H9 (cell line): ENCODE data around the gene UPF2. TPM values are rescaled to one million over a fixed set of nuclear protein-coding genes. Genes with fewer than 3 reads are reported as not detected.

Experiments
- DNase-seq: peaks from one replicate; pipeline ENCODE4 v3.0.0-alpha.2; 2017
- H2AFZ ChIP-seq: one replicate; pipeline ENCODE4 v1.6.1; 2013; ENCODE audit warnings: mild to moderate bottlenecking, low read length, control low read depth, moderate library complexity
- H2AK5ac ChIP-seq: 2 replicates; pipeline ENCODE4 v1.6.1; 2013; ENCODE audit warnings: low read length, control low read depth, mixed read lengths; ENCODE audit not compliant: insufficient read length
- H2BK120ac ChIP-seq: one replicate; pipeline ENCODE4 v1.6.1; 2013; ENCODE audit warnings: low read depth, mild to moderate bottlenecking, low read length, control low read depth, inconsistent platforms; ENCODE audit not compliant: poor library complexity, severe bottlenecking
- H2BK12ac ChIP-seq: 2 replicates; pipeline ENCODE4 v1.6.1; 2013; ENCODE audit warnings: low read length, control low read depth, mixed read lengths, low read depth; ENCODE audit not compliant: insufficient read length
- H2BK15ac ChIP-seq: 2 replicates; pipeline ENCODE4 v1.6.1; 2013; ENCODE audit warnings: low read depth, low read length, control low read depth
- H2BK20ac ChIP-seq: one replicate; pipeline ENCODE4 v1.6.1; 2013; ENCODE audit warnings: low read depth, mild to moderate bottlenecking, low read length, control low read depth, inconsistent platforms; ENCODE audit not compliant: poor library complexity, severe bottlenecking
- H2BK5ac ChIP-seq: 2 replicates; pipeline ENCODE4 v1.6.1; 2013; ENCODE audit warnings: low read length, control low read depth, mixed read lengths; ENCODE audit not compliant: insufficient read length
- H3K14ac ChIP-seq: 2 replicates; pipeline ENCODE4 v1.6.1; 2013; ENCODE audit warnings: low read length, control low read depth; ENCODE audit not compliant: insufficient read depth
- H3K18ac ChIP-seq: 2 replicates; pipeline ENCODE4 v1.6.1; 2013; ENCODE audit warnings: low read depth, mild to moderate bottlenecking, mixed read lengths, low read length, control low read depth; ENCODE audit not compliant: insufficient read length
- H3K23ac ChIP-seq: 2 replicates; pipeline ENCODE4 v1.6.1; 2013; ENCODE audit warnings: low read length, control low read depth, mixed read lengths, low read depth; ENCODE audit not compliant: insufficient read length
- H3K23me2 ChIP-seq: 2 replicates; pipeline ENCODE4 v1.6.1; 2013; ENCODE audit warnings: low read depth, mild to moderate bottlenecking, mixed read lengths, low read length, control low read depth; ENCODE audit not compliant: insufficient read length, poor library complexity, severe bottlenecking
- H3K27ac ChIP-seq: 2 replicates; pipeline ENCODE4 v1.5.1; 2013; ENCODE audit warnings: low read length, control low read depth, mixed read lengths, low read depth; ENCODE audit not compliant: insufficient read length
- H3K27me3 ChIP-seq: 2 replicates; pipeline ENCODE4 v1.6.1; 2013; ENCODE audit warnings: low read length, control low read depth, inconsistent platforms; ENCODE audit not compliant: insufficient read depth
- H3K4ac ChIP-seq: 2 replicates; pipeline ENCODE4 v1.6.1; 2013; ENCODE audit warnings: low read depth, mild to moderate bottlenecking, control low read depth, inconsistent platforms, low read length, moderate library complexity
- H3K4me1 ChIP-seq: 2 replicates; pipeline ENCODE4 v1.6.1; 2013; ENCODE audit warnings: low read length, control low read depth, inconsistent platforms; ENCODE audit not compliant: insufficient read depth
- H3K4me2 ChIP-seq: 2 replicates; pipeline ENCODE4 v1.6.1; 2013; ENCODE audit warnings: low read length, control low read depth, mixed read lengths; ENCODE audit not compliant: insufficient read length, insufficient read depth
- H3K56ac ChIP-seq: 2 replicates; pipeline ENCODE4 v1.6.1; 2013; ENCODE audit warnings: low read depth, mild to moderate bottlenecking, mixed read lengths, low read length, control low read depth; ENCODE audit not compliant: insufficient read length
- H3K79me1 ChIP-seq: 2 replicates; pipeline ENCODE4 v1.6.1; 2013; ENCODE audit warnings: low read depth, mild to moderate bottlenecking, moderate library complexity, low read length, control low read depth, inconsistent platforms; ENCODE audit not compliant: insufficient read depth, poor library complexity, severe bottlenecking
- H3K79me2 ChIP-seq: 2 replicates; pipeline ENCODE4 v1.6.1; 2013; ENCODE audit warnings: low read length, control low read depth, inconsistent platforms; ENCODE audit not compliant: insufficient read depth
- H3K9ac ChIP-seq: 2 replicates; pipeline ENCODE4 v1.6.1; 2013; ENCODE audit warnings: low read length, control low read depth, mixed read lengths; ENCODE audit not compliant: insufficient read length; ENCODE audit errors: extremely low read depth
- H3K9me3 ChIP-seq: one replicate; pipeline ENCODE4 v1.6.1; 2013; ENCODE audit warnings: low read depth, low read length, inconsistent platforms; ENCODE audit not compliant: control insufficient read depth
- H3T11ph ChIP-seq: one replicate; pipeline ENCODE4 v1.6.1; 2013; ENCODE audit warnings: mild to moderate bottlenecking, low read length, control low read depth, inconsistent platforms
- H4K20me1 ChIP-seq: one replicate; pipeline ENCODE4 v1.6.1; 2013; ENCODE audit not compliant: control insufficient read depth, insufficient read length, insufficient read depth
- H4K5ac ChIP-seq: 2 replicates; pipeline ENCODE4 v1.6.1; 2013; ENCODE audit warnings: low read depth, mild to moderate bottlenecking, mixed read lengths, low read length, control low read depth; ENCODE audit not compliant: insufficient read length
- H4K8ac ChIP-seq: replicated peaks from 2 replicates; pipeline ENCODE4 v1.6.1; 2013; ENCODE audit warnings: low read length, control low read depth, mixed read lengths, low read depth; ENCODE audit not compliant: insufficient read length
- H4K91ac ChIP-seq: 2 replicates; pipeline ENCODE4 v1.6.1; 2013; ENCODE audit warnings: low read depth, mild to moderate bottlenecking, moderate library complexity, mixed read lengths, low read length, control low read depth; ENCODE audit not compliant: insufficient read length
- H3K27ac Mint-ChIP-seq, 3 experiments: 2 replicates in 2 of 3; 3 replicates in 1 of 3; pipeline ENCODE4 v1.8.0; 2020 to 2021; ENCODE audit warnings: mixed read lengths in 3 of 3, mild to moderate bottlenecking in 1 of 3, moderate library complexity in 1 of 3
- H3K27me3 Mint-ChIP-seq: 2 replicates; pipeline ENCODE4 v1.8.0; 2021; ENCODE audit warnings: low read depth, mild to moderate bottlenecking, moderate library complexity, mixed read lengths
- H3K36me3 Mint-ChIP-seq, 3 experiments: 2 replicates in 2 of 3; 3 replicates in 1 of 3; pipeline ENCODE4 v1.8.0; 2020 to 2021; ENCODE audit warnings: low read depth in 3 of 3, mixed read lengths in 3 of 3; ENCODE audit not compliant: insufficient read depth in 1 of 3
- H3K4me1 Mint-ChIP-seq, 2 experiments: 2 replicates each; pipeline ENCODE4 v1.8.0; 2020; ENCODE audit warnings: mixed read lengths in 2 of 2
- H3K4me3 Mint-ChIP-seq, 2 experiments: 2 replicates in 1 of 2; 3 replicates in 1 of 2; pipeline ENCODE4 v1.8.0; 2020 to 2021; ENCODE audit warnings: mild to moderate bottlenecking in 2 of 2, mixed read lengths in 2 of 2, moderate library complexity in 1 of 2
- H3K9me3 Mint-ChIP-seq, 2 experiments: 2 replicates in 1 of 2; 3 replicates in 1 of 2; pipeline ENCODE4 v1.8.0; 2020; ENCODE audit warnings: mild to moderate bottlenecking in 2 of 2, mixed read lengths in 2 of 2, moderate library complexity in 1 of 2
- WGBS: extraction: QIAGEN DNeasy Blood & Tissue Kit; methylation state at CpG from one replicate; pipeline ENCODE4 v1.1.7; 2013; ENCODE audit warnings: missing lambda C conversion rate, low lambda C conversion rate, mixed read lengths; ENCODE audit not compliant: insufficient read length; ENCODE audit errors: extremely low coverage; 5-methylcytosine and 5-hydroxymethylcytosine counted together
- total RNA-seq: library from RNA; stranded (reverse); gene quantifications from 2 replicates; pipeline ENCODE4 v1.2.1, GENCODE V29; 2021
- TF ChIP-seq, protein P1 (sequence below): fragments of 200-600 bp; sonication (generic); conservative IDR thresholded peaks from 3 replicates; pipeline ENCODE4 v1.8.0; 2021; ENCODE audit warnings: antibody characterized with exemption, mild to moderate bottlenecking

Gene UPF2
- total RNA-seq, 1 experiment from 2014 or later: 34.1 TPM

DNA sequence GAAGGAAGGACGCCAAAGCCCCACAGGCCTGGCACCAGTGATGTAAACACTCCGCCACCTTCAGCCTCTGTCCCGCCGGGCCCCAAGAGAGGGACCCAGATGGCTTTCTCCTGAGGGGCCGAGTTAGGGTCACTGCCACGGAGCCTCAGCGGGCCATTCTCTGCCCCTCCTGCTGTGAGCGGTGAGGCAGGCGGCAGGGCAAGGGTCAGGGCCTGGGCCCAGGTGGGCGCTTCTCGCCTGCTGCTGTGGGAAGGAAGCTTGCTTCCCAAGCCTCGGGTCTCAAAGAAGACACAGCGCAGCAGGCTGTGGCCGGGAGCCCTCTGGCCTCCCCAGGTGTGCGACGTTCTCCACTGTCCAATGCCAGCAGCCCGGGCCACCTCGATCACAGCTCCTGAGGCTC is 134.7 kb downstream of the UPF2 start:
- Histone ChIP-seq H3K23me2 (no peaks in the 10 kb centered on the region), H4K5ac (no peak overlapping the region), H3K56ac (no peak overlapping the region), H2BK120ac (no peak overlapping the region), H3K79me1 (no peaks in the 10 kb centered on the region), H4K8ac (no peak overlapping the region), H3K9me3 (no peaks in the 10 kb centered on the region), H4K20me1 (no peaks in the 10 kb centered on the region), H3K18ac (no peak overlapping the region), H2BK20ac (no peak overlapping the region), H3K79me2 (no peaks in the 10 kb centered on the region), H2BK12ac (no peak overlapping the region), H3K9ac (no peak overlapping the region), H2BK15ac (no peak overlapping the region), H3K14ac (no peak overlapping the region), H3K27me3 (no peaks in the 10 kb centered on the region), H3K4me2 (no peak overlapping the region), H2AK5ac (no peak overlapping the region), H3K27ac (no peak overlapping the region), H3K4ac (no peak overlapping the region), H2BK5ac (no peak overlapping the region), H3K4me1 (no peaks in the 10 kb centered on the region), H3K23ac (no peak overlapping the region), H3T11ph (no peak overlapping the region), H2AFZ (no peak overlapping the region), H4K91ac (no peak overlapping the region)
- Mint-ChIP-seq H3K4me3 (no peak overlapping the region), H3K36me3 (no peaks in the 10 kb centered on the region), H3K27ac (peak overlapping the region in 2 of 3 experiments; percentile 77 to 95; a peak in 3 of 7 replicates), H3K4me1 (peaks cover 3 to 4% of the 10 kb centered on the region in 2 experiments; a peak in 3 of 4 replicates), H3K9me3 (no peaks in the 10 kb centered on the region), H3K27me3 (peaks cover 3% of the 10 kb centered on the region)
- no CpG with 5 or more reads among the region's 18 CpGs for WGBS
- TF ChIP-seq, protein P1, sequence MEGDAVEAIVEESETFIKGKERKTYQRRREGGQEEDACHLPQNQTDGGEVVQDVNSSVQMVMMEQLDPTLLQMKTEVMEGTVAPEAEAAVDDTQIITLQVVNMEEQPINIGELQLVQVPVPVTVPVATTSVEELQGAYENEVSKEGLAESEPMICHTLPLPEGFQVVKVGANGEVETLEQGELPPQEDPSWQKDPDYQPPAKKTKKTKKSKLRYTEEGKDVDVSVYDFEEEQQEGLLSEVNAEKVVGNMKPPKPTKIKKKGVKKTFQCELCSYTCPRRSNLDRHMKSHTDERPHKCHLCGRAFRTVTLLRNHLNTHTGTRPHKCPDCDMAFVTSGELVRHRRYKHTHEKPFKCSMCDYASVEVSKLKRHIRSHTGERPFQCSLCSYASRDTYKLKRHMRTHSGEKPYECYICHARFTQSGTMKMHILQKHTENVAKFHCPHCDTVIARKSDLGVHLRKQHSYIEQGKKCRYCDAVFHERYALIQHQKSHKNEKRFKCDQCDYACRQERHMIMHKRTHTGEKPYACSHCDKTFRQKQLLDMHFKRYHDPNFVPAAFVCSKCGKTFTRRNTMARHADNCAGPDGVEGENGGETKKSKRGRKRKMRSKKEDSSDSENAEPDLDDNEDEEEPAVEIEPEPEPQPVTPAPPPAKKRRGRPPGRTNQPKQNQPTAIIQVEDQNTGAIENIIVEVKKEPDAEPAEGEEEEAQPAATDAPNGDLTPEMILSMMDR: no peak
- DNase-seq: no peak
